Esophagus muscularis mucosa (tissue), 4 donors: Measurements from ENCODE around the gene MKKS. TPM values are rescaled to one million over a fixed set of nuclear protein-coding genes. Genes with fewer than 3 reads are reported as not detected.

Source experiments
- DNase-seq: peaks from one replicate; pipeline ENCODE4 v3.0.0-alpha.2; 2017; ENCODE audit errors: extremely low spot score
- H3K27ac ChIP-seq, 4 donors: fragments of 200-600 bp; sonication (generic); replicated peaks in 1 of 4; 1 replicate in 3 of 4; 2 replicates in 1 of 4; pipeline ENCODE4 v1.5.1; 2016 to 2019; ENCODE audit warnings: mild to moderate bottlenecking in 1 of 4
- H3K27me3 ChIP-seq, 4 donors: fragments of 200-600 bp; sonication (generic); one replicate each; pipeline versions ENCODE4 v1.5.1 to v1.6.0; 2016 to 2019
- H3K36me3 ChIP-seq, 4 donors: fragments of 200-600 bp; sonication (generic); one replicate each; pipeline ENCODE4 v1.5.1; 2016 to 2019
- H3K4me1 ChIP-seq, 4 donors: fragments of 200-600 bp; sonication (generic); one replicate each; pipeline ENCODE4 v1.5.1; 2016 to 2019
- H3K4me3 ChIP-seq, 4 donors: fragments of 200-600 bp; sonication (generic); 1 replicate in 2 of 4; 2 replicates in 2 of 4; pipeline ENCODE4 v1.5.1; 2016 to 2019; ENCODE audit warnings: mild to moderate bottlenecking in 4 of 4, moderate library complexity in 1 of 4
- H3K9me3 ChIP-seq, 4 donors: fragments of 200-600 bp; sonication (generic); 1 replicate in 3 of 4; 2 replicates in 1 of 4; pipeline ENCODE4 v1.5.1; 2016 to 2019
- CTCF ChIP-seq, 3 experiments: fragments of 200-600 bp in 2 of 3; fragments of 450-650 bp in 1 of 3; sonication (generic) in 2 of 3; IDR thresholded peaks; one replicate each; pipeline ENCODE4 v1.5.1; 2017 to 2019; ENCODE audit warnings: antibody characterized with exemption in 3 of 3, mild to moderate bottlenecking in 2 of 3, moderate library complexity in 1 of 3
- EP300 ChIP-seq: sonication (generic); formaldehyde crosslinking; IDR thresholded peaks from one replicate; pipeline ENCODE4 v1.6.1; 2017; ENCODE audit warnings: antibody characterized with exemption
- POLR2A ChIP-seq: fragments of 450-650 bp; IDR thresholded peaks from one replicate; pipeline ENCODE4 v1.6.1; 2017; ENCODE audit warnings: antibody characterized with exemption, moderate library complexity, mild to moderate bottlenecking, low read depth
- POLR2AphosphoS5 ChIP-seq, 2 donors: sonication (generic); formaldehyde crosslinking; IDR thresholded peaks; one replicate each; pipeline ENCODE4 v1.6.1; 2017; ENCODE audit warnings: antibody characterized with exemption in 2 of 2
- WGBS: methylation state at CpG from one replicate; pipeline ENCODE4 v1.1.5; 2018; 5-methylcytosine and 5-hydroxymethylcytosine counted together
- intact Hi-C: fragments of 100-400 bp; cut with DNase I; formaldehyde crosslinking; loops from one replicate; pipeline ENCODE4 v1.15.1; 2023
- total RNA-seq, 4 donors: library from RNA; depleted of rRNA; stranded (reverse); fragments of >200 nt; gene quantifications; one replicate each; pipeline versions ENCODE4 v1.1.0 to v1.2.1, GENCODE V29; 2016

MKKS gene
- total RNA-seq = 10 to 100 TPM; 14.1 to 19.3 (median 16.7) TPM

GRCh38 chr20:10433623-10434466 is at the start of gene MKKS:
MKKS (minus strand) TSS chr20:10434222; CDS start chr20:10413514, 20,708 bp downstream.
- Histone ChIP-seq H3K4me1 (peaks cover 33 to 51% (median 46%) of the 10 kb centered on the region in 4 donors), H3K9me3 (no peaks in the 10 kb centered on the region), H3K4me3 (peak within 1 kb of the TSS; percentile 78 to 86 (median 86)), H3K36me3 (no peaks in the 10 kb centered on the region), H3K27me3 (no peaks in the 10 kb centered on the region), H3K27ac (peak within 1 kb of the TSS; percentile 91 to 93 (median 92))
- peak; percentile 96 for DNase-seq
- WGBS = under 1% methylated on average over 54 of the region's 73 CpGs
- intact Hi-C loops = loop anchor here (10.0 kb wide), 1 partner anchor 81 kb away; no protein-coding TSS in a partner anchor
- TF ChIP-seq CTCF (IDR thresholded peaks at IDR 0.05) = peak in 2 of 3 experiments; percentile 7 to 24
- TF ChIP-seq POLR2AphosphoS5 (IDR thresholded peaks at IDR 0.05) = peak in 1 of 2 donors; percentile 80
- peak; percentile 28 for TF ChIP-seq POLR2A
- no peak for TF ChIP-seq EP300

- no peak overlapping the region for H3K4me3 ChIP-seq
- H3K36me3 ChIP-seq = no peaks in the 10 kb centered on the region
- peaks cover 0 to 6% (median 0%) of the 10 kb centered on the region in 4 donors for H3K4me1 ChIP-seq
- DNase-seq = no peak
- intact Hi-C loops = no loop called here
- no peaks in the 10 kb centered on the region for H3K27me3 ChIP-seq
- TF ChIP-seq EP300 (no peak), CTCF (IDR thresholded peaks at IDR 0.05) (no peak)
- H3K9me3 ChIP-seq = no peaks in the 10 kb centered on the region
- H3K27ac ChIP-seq = no peak overlapping the region
- WGBS = 100% methylated on average over 2 of the region's 2 CpGs
These were observed 49.7 kb upstream of the MKKS start for GRCh38 chr20:10483691-10484090.

- H3K9me3 ChIP-seq = no peaks in the 10 kb centered on the region
- no peak overlapping the region for H3K27ac ChIP-seq
- no peak for DNase-seq
- no peaks in the 10 kb centered on the region for H3K36me3 ChIP-seq
- intact Hi-C loops = no loop called here
- TF ChIP-seq POLR2A = no peak
- TF ChIP-seq CTCF (IDR thresholded peaks at IDR 0.05) = no peak
- no peak for TF ChIP-seq POLR2AphosphoS5 (IDR thresholded peaks at IDR 0.05)
- H3K4me3 ChIP-seq = no peak overlapping the region
- no peaks in the 10 kb centered on the region for H3K4me1 ChIP-seq
- 82% methylated on average over 5 of the region's 5 CpGs for WGBS
- no peaks in the 10 kb centered on the region for H3K27me3 ChIP-seq
These were observed 47.7 kb upstream of the MKKS start for GRCh38 chr20:10481676-10482075.

- intact Hi-C loops = loop anchor here (10.0 kb wide), 1 partner anchor 796 kb away; no protein-coding TSS in a partner anchor
- no peak overlapping the region for H3K27ac ChIP-seq
- WGBS = 91% methylated on average over 4 of the region's 4 CpGs
These were observed 44.9 kb upstream of the MKKS start for GRCh38 chr20:10478930-10479329.

More at GRCh38 chr20:10478930-10479329, 44.9 kb upstream of the MKKS start:
- Histone ChIP-seq H3K36me3 (no peaks in the 10 kb centered on the region), H3K27me3 (no peaks in the 10 kb centered on the region), H3K9me3 (no peaks in the 10 kb centered on the region), H3K4me1 (peaks cover 0 to 15% (median 12%) of the 10 kb centered on the region in 4 donors), H3K4me3 (no peak overlapping the region)
- no peak for TF ChIP-seq POLR2A
- TF ChIP-seq POLR2AphosphoS5 (IDR thresholded peaks at IDR 0.05) = no peak
- TF ChIP-seq CTCF (IDR thresholded peaks at IDR 0.05) = no peak
- TF ChIP-seq EP300 = no peak
- no peak for DNase-seq
